GM12878 (cell line): ENCODE results near the gene EPHB1. TPM values are rescaled to one million over a fixed set of nuclear protein-coding genes. Genes with fewer than 3 reads are reported as not detected.

Source experiments
- ATAC-seq: fragments of 200-7000 bp; cut with Tn5 transposase; 3 replicates; pipeline ENCODE4 v1.9.1; 2020; ENCODE audit warnings: mild to moderate bottlenecking, moderate library complexity
- BruUV-seq: library from RNA; stranded (reverse); fragments of 400-500 nt; replicated peaks from 2 replicates; lab custom pipeline; 2021; lab: Mats Ljungman, UMichigan
- CTCF ChIA-PET: fragments of 300-600 bp; sonication (Branson Sonifier 250); formaldehyde crosslinking; extraction: SDS; loops from one replicate; lab custom pipeline; 2021; ENCODE audit warnings: inconsistent platforms; lab: Yijun Ruan, JAX
- POLR2A ChIA-PET: fragments of 350-600 bp; formaldehyde crosslinking; extraction: SDS; loops from one replicate; lab custom pipeline; 2021; ENCODE audit warnings: inconsistent platforms; lab: Charles Lee
- RAD21 ChIA-PET: fragments of 300-600 bp; sonication (Branson Sonifier 250); formaldehyde crosslinking; loops from one replicate; lab custom pipeline; 2023; ENCODE audit warnings: antibody characterized with exemption; ENCODE audit not compliant: unreplicated experiment; lab: Charles Lee
- SMC1A ChIA-PET: fragments of 300-600 bp; sonication (Branson Sonifier 250); formaldehyde crosslinking; loops from one replicate; lab custom pipeline; 2023; ENCODE audit not compliant: unreplicated experiment, uncharacterized antibody; lab: Charles Lee
- DNase-seq: peaks from one replicate; pipeline ENCODE4 v3.0.0-alpha.2; 2011; ENCODE audit warnings: low read depth, low spot score
- FAIRE-seq: peaks from 3 replicates; lab custom pipeline; 2011; peaks lifted over from hg19 to GRCh38; lab: Jason Lieb, UNC
- H2AFZ ChIP-seq: 2 replicates; pipeline ENCODE4 v1.6.0; 2011; ENCODE audit warnings: low read depth, low read length, control low read depth; ENCODE audit not compliant: control insufficient read depth
- H3K27ac ChIP-seq: 2 replicates; pipeline ENCODE4 v1.5.1; 2011; ENCODE audit warnings: control low read depth; ENCODE audit not compliant: control insufficient read depth, insufficient read depth
- H3K27me3 ChIP-seq, 2 experiments: replicated peaks in 1 of 2; 2 replicates each; pipeline versions ENCODE4 v1.6.0 to v1.6.1; 2011; ENCODE audit warnings: low read length in 1 of 2; ENCODE audit not compliant: control insufficient read depth in 2 of 2, insufficient read depth in 2 of 2
- H3K36me3 ChIP-seq, 2 experiments: 2 replicates each; pipeline ENCODE4 v1.5.1; 2011; ENCODE audit warnings: low read length in 1 of 2; ENCODE audit not compliant: control insufficient read depth in 2 of 2, insufficient read depth in 2 of 2
- H3K4me1 ChIP-seq: 2 replicates; pipeline ENCODE4 v1.6.1; 2011; ENCODE audit warnings: mild to moderate bottlenecking, low read length, moderate library complexity, mixed read lengths; ENCODE audit not compliant: control insufficient read depth, insufficient read depth
- H3K4me2 ChIP-seq: 2 replicates; pipeline ENCODE4 v1.6.0; 2011; ENCODE audit warnings: control low read depth; ENCODE audit not compliant: control insufficient read depth, insufficient read depth
- H3K4me3 ChIP-seq: fragments of 200-600 bp; sonication (generic); 2 replicates; pipeline ENCODE4 v1.5.1; 2016
- H3K79me2 ChIP-seq: 2 replicates; pipeline ENCODE4 v1.6.0; 2011; ENCODE audit warnings: low read length; ENCODE audit not compliant: control insufficient read depth, insufficient read depth
- H3K9ac ChIP-seq: 2 replicates; pipeline ENCODE4 v1.8.0; 2011; ENCODE audit warnings: low read length, control low read depth, mixed read lengths; ENCODE audit not compliant: control insufficient read depth, insufficient read depth
- H3K9me3 ChIP-seq: replicated peaks from 3 replicates; pipeline ENCODE4 v1.5.1; 2011; ENCODE audit warnings: mild to moderate bottlenecking, low read length; ENCODE audit not compliant: control insufficient read depth, insufficient read depth
- H4K20me1 ChIP-seq: 2 replicates; pipeline ENCODE4 v1.6.0; 2011; ENCODE audit not compliant: control insufficient read depth, insufficient read depth
- CHD4 ChIP-seq: fragments of 200-600 bp; sonication (generic); IDR thresholded peaks from 2 replicates; pipeline ENCODE4 v1.6.1; 2016; ENCODE audit warnings: mild to moderate bottlenecking
- ESRRA ChIP-seq: IDR thresholded peaks from 2 replicates; pipeline ENCODE4 v1.6.1; 2012; ENCODE audit warnings: mild to moderate bottlenecking, low read length, improper control_type of control experiment
- FOXM1 ChIP-seq: IDR thresholded peaks from 2 replicates; pipeline ENCODE4 v1.6.1; 2012; ENCODE audit warnings: low read depth, mild to moderate bottlenecking, inconsistent platforms, low read length, moderate library complexity
- MEF2B ChIP-seq: fragments of 450-650 bp; IDR thresholded peaks from 2 replicates; pipeline ENCODE4 v1.6.1; 2018; ENCODE audit warnings: mild to moderate bottlenecking, moderate library complexity; ENCODE audit not compliant: partially characterized antibody, poor library complexity, severe bottlenecking
- MYB ChIP-seq: fragments of 150-350 bp; IDR thresholded peaks from 2 replicates; pipeline ENCODE4 v1.6.1; 2014; ENCODE audit warnings: mild to moderate bottlenecking, low read depth, low read length, borderline replicate concordance
- NBN ChIP-seq: fragments of 450-650 bp; IDR thresholded peaks from 2 replicates; pipeline ENCODE4 v1.6.1; 2016
- PAX8 ChIP-seq: fragments of 450-650 bp; IDR thresholded peaks from 2 replicates; pipeline ENCODE4 v1.6.1; 2017; ENCODE audit warnings: mild to moderate bottlenecking, moderate library complexity
- RB1 ChIP-seq: fragments of 450-650 bp; formaldehyde crosslinking; IDR thresholded peaks from 2 replicates; pipeline ENCODE4 v1.6.1; 2017; ENCODE audit warnings: mild to moderate bottlenecking, borderline replicate concordance
- SMAD5 ChIP-seq: IDR thresholded peaks from 2 replicates; pipeline ENCODE4 v1.6.1; 2016; ENCODE audit warnings: antibody characterized with exemption, low read depth
- SREBF2 ChIP-seq: IDR thresholded peaks from 2 replicates; pipeline ENCODE4 v1.6.1; 2012; ENCODE audit warnings: mild to moderate bottlenecking, low read length
- TBL1XR1 ChIP-seq: IDR thresholded peaks from 2 replicates; pipeline ENCODE4 v1.6.1; 2012; ENCODE audit warnings: low read depth, low read length, improper control_type of control experiment
- YY1 ChIP-seq: IDR thresholded peaks from 2 replicates; pipeline ENCODE4 v1.6.1; 2011; ENCODE audit warnings: low read depth, mild to moderate bottlenecking, low read length
- ZNF207 ChIP-seq: fragments of 450-650 bp; IDR thresholded peaks from 2 replicates; pipeline ENCODE4 v1.6.1; 2014; ENCODE audit warnings: antibody characterized with exemption, mild to moderate bottlenecking, borderline replicate concordance
- WGBS: methylation state at CpG from one replicate; pipeline ENCODE4 v1.1.6; 2016; ENCODE audit warnings: low lambda C conversion rate; ENCODE audit not compliant: insufficient replicate concordance, insufficient coverage; ENCODE audit errors: missing lambda C conversion rate; 5-methylcytosine and 5-hydroxymethylcytosine counted together
- in situ Hi-C: fragments of 300-500 bp; cut with MboI; formaldehyde crosslinking; loops from 9 replicates; pipeline ENCODE4 v1.14.3; 2018; ENCODE audit warnings: mixed read lengths
- intact Hi-C: fragments of 100-400 bp; cut with micrococcal nuclease; formaldehyde crosslinking; loops from one replicate; pipeline ENCODE4 v1.14.2; 2022; ENCODE audit not compliant: unreplicated experiment
- polyA plus RNA-seq, 11 experiments: library from polyadenylated mRNA; depleted of rRNA in 4 of 11; unstranded in 6 of 11; stranded (reverse) in 5 of 11; fragments of >200 nt; fragmentation: Nextera tagmentation in 4 of 11; fragmentation: Illumina TruSeq in 1 of 11; extraction: Ambion mirVana in 4 of 11; extraction: Trizol in 1 of 11; gene quantifications; 1 replicate in 1 of 11; 2 replicates in 10 of 11; pipeline versions ENCODE4 v1.2.1 to v1.2.3, GENCODE V29; 2011 to 2016; ENCODE audit warnings: inconsistent platforms in 2 of 11, missing spikeins in 2 of 11, low read depth in 1 of 11
- total RNA-seq, 4 experiments: library from RNA; depleted of rRNA in 3 of 4; stranded (reverse); fragments of >200 nt in 3 of 4; fragmentation: Illumina TruSeq in 1 of 4; extraction: Trizol in 1 of 4; gene quantifications; 2 replicates each; pipeline versions ENCODE4 v1.2.1 to v1.2.3, GENCODE V29; 2013 to 2021
- TF ChIP-seq, protein P1 (sequence below): fragments of 450-650 bp; IDR thresholded peaks from 2 replicates; pipeline ENCODE4 v1.6.1; 2017; ENCODE audit warnings: mild to moderate bottlenecking, moderate library complexity
- TF ChIP-seq, protein P2 (sequence below): IDR thresholded peaks from 2 replicates; pipeline ENCODE4 v1.6.1; 2012; ENCODE audit warnings: low read depth, low read length, improper control_type of control experiment
- TF ChIP-seq, protein P3 (sequence below): fragments of 450-650 bp; formaldehyde crosslinking; IDR thresholded peaks from 2 replicates; pipeline ENCODE4 v1.4.0; 2022; ENCODE audit warnings: mild to moderate bottlenecking, moderate library complexity

EPHB1 gene
- total and polyA plus RNA-seq, 10 of the 15 experiments (the other 5 are each of a cell fraction or from before 2014, with no cell fraction given) = 0.33 to 23.8 (median 1.2) TPM

DNA sequence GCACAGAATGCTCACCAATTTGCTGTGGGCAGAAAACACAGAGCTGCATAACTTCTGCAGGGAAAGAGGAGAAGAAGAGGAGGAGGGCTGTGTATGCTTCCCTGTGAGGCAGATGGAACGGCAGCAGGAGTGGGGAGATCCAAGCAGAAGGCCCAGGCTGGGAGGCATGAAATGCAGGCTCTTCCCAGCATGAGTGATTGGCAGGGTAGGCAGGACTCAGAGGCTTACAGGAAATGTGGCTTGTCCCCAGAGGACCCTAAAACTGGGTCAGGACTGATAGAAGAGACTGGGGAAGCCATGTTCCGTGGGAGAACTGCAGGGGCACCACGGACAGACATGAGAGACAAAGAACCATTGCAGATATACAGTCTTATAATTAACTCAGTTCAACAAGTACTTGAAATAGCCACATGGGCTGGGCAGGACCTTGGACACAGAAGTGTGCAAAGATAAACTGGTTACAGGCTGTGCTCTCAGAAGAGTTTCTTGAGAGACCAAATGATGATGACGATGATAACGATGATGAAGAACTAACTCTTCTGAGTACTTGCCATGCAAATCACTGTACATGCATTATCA is 286.9 kb downstream of the EPHB1 start (continued):
- TF ChIP-seq, protein P1, sequence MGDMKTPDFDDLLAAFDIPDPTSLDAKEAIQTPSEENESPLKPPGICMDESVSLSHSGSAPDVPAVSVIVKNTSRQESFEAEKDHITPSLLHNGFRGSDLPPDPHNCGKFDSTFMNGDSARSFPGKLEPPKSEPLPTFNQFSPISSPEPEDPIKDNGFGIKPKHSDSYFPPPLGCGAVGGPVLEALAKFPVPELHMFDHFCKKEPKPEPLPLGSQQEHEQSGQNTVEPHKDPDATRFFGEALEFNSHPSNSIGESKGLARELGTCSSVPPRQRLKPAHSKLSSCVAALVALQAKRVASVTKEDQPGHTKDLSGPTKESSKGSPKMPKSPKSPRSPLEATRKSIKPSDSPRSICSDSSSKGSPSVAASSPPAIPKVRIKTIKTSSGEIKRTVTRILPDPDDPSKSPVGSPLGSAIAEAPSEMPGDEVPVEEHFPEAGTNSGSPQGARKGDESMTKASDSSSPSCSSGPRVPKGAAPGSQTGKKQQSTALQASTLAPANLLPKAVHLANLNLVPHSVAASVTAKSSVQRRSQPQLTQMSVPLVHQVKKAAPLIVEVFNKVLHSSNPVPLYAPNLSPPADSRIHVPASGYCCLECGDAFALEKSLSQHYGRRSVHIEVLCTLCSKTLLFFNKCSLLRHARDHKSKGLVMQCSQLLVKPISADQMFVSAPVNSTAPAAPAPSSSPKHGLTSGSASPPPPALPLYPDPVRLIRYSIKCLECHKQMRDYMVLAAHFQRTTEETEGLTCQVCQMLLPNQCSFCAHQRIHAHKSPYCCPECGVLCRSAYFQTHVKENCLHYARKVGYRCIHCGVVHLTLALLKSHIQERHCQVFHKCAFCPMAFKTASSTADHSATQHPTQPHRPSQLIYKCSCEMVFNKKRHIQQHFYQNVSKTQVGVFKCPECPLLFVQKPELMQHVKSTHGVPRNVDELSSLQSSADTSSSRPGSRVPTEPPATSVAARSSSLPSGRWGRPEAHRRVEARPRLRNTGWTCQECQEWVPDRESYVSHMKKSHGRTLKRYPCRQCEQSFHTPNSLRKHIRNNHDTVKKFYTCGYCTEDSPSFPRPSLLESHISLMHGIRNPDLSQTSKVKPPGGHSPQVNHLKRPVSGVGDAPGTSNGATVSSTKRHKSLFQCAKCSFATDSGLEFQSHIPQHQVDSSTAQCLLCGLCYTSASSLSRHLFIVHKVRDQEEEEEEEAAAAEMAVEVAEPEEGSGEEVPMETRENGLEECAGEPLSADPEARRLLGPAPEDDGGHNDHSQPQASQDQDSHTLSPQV = no peak
- TF ChIP-seq, protein P2, sequence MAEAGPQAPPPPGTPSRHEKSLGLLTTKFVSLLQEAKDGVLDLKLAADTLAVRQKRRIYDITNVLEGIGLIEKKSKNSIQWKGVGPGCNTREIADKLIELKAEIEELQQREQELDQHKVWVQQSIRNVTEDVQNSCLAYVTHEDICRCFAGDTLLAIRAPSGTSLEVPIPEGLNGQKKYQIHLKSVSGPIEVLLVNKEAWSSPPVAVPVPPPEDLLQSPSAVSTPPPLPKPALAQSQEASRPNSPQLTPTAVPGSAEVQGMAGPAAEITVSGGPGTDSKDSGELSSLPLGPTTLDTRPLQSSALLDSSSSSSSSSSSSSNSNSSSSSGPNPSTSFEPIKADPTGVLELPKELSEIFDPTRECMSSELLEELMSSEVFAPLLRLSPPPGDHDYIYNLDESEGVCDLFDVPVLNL = no peak

DNA sequence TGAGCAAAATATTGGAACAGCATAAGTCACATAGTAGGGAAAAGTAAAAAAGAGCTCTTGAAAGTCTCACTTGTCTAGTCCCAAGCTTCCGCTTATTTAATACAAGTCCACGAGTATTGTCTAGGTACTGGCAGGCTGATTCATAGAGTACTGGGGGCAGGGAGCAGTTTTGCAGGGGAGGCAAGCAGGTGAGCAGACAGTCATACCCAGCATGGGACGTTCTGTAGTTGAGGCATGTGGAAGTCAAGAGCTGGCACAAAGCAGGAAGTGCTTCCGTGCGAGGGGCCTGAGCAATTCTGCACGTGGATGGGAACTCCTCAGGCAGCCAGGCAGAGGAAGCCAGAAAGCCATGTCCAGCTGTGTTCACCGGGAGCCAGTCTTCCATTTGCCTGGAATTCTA is 287.6 kb downstream of the EPHB1 start:
- intact Hi-C loops = no loop called here
- Histone ChIP-seq H3K9me3 (no peaks in the 10 kb centered on the region), H4K20me1 (no peaks in the 10 kb centered on the region), H3K4me1 (no peaks in the 10 kb centered on the region), H3K4me2 (no peak overlapping the region), H2AFZ (no peak overlapping the region), H3K27me3 (no peaks in the 10 kb centered on the region), H3K27ac (no peak overlapping the region), H3K4me3 (no peak overlapping the region), H3K36me3 (no peaks in the 10 kb centered on the region; a peak in 2 of 4 replicates), H3K79me2 (no peaks in the 10 kb centered on the region), H3K9ac (no peak overlapping the region)
- BruUV-seq = no TSS peak
- SMC1A ChIA-PET = interaction anchor here (0.8 to 1.3 kb wide), 2 partner anchors 11 to 30 kb away, joined by 3 to 4 read pairs; no protein-coding TSS in a partner anchor
- ATAC-seq (no peak), DNase-seq (no peak), FAIRE-seq (no peak)
- CTCF ChIA-PET = no interaction called here
- in situ Hi-C loops = no loop called here
- RAD21 ChIA-PET = interaction anchor here (1.0 to 1.2 kb wide), 2 partner anchors 288 to 291 kb away, joined by 3 read pairs; partner anchors contain the start of gene EPHB1
- POLR2A ChIA-PET = interaction anchor here (0.8 kb wide), 1 partner anchor 36 kb away, joined by 3 read pairs; no protein-coding TSS in a partner anchor
- WGBS = 30% methylated on average over 7 of the region's 7 CpGs
- TF ChIP-seq SREBF2 (no peak), MEF2B (no peak), FOXM1 (no peak), PAX8 (no peak), YY1 (no peak), NBN (no peak), MYB (no peak), ZNF207 (no peak), CHD4 (no peak), SMAD5 (no peak), TBL1XR1 (no peak), RB1 (no peak), ESRRA (no peak)
- TF ChIP-seq, protein P3, sequence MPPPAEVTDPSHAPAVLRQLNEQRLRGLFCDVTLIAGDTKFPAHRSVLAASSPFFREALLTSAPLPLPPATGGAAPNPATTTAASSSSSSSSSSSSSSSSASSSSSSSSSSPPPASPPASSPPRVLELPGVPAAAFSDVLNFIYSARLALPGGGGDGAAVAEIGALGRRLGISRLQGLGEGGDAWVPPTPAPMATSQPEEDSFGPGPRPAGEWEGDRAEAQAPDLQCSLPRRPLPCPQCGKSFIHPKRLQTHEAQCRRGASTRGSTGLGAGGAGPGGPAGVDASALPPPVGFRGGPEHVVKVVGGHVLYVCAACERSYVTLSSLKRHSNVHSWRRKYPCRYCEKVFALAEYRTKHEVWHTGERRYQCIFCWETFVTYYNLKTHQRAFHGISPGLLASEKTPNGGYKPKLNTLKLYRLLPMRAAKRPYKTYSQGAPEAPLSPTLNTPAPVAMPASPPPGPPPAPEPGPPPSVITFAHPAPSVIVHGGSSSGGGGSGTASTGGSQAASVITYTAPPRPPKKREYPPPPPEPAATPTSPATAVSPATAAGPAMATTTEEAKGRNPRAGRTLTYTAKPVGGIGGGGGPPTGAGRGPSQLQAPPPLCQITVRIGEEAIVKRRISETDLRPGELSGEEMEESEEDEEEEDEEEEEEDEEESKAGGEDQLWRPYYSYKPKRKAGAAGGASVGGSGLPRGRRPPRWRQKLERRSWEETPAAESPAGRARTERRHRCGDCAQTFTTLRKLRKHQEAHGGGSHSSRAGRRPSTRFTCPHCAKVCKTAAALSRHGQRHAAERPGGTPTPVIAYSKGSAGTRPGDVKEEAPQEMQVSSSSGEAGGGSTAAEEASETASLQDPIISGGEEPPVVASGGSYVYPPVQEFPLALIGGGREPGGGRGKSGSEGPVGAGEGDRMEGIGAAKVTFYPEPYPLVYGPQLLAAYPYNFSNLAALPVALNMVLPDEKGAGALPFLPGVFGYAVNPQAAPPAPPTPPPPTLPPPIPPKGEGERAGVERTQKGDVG (CRISPR knock-in tag) = no peak
